ENCODE measurements around the gene LETM1. TPM values are rescaled to one million over a fixed set of nuclear protein-coding genes. Genes with fewer than 3 reads are reported as not detected.

Gene LETM1
- total and polyA plus RNA-seq, 2 of the 13 experiments (the other 11 are each of a cell fraction or from before 2014, with no cell fraction given): 9.7 to 41.6 TPM

DNA sequence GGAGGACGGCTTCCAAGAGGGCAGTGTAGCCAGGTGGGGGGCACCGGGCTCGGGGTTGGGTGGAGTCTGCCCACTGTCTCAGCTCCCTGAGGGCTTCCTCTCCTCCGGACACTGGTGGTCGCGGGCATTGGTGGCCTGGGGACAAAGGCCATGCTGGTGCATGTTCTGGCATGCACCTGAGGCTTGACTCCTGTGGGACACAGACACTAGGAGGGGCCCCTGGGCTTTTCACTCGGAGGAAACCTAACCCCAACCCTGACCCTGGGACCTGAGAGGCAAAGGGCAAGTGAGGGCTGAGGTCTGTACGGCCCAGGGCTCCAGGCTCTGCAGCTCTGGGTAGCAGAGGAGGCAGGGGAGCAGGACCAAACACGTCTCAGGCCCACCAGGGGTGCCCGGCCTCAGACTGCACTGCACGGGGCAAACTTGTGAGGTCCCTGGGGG is 85.1 kb downstream of the LETM1 start (continued):
- TF ChIP-seq SETDB1 (CRISPR knock-in tag; IDR thresholded peaks at IDR 0.05; ENCODE audit: borderline replicate concordance) (no peak), POLR2A (IDR thresholded peaks at IDR 0.05; ENCODE audit: insufficient read depth in 1 of 2, low read depth in 2 of 2, low read length in 2 of 2) (no peak), ARNT2 (CRISPR knock-in tag; IDR thresholded peaks at IDR 0.05; ENCODE audit: low read depth) (no peak), ZNF709 (CRISPR knock-in tag; IDR thresholded peaks at IDR 0.05) (no peak), CBX5 (CRISPR knock-in tag; IDR thresholded peaks at IDR 0.05; ENCODE audit: borderline replicate concordance) (no peak), RAD21 (CRISPR knock-in tag; IDR thresholded peaks at IDR 0.05) (peak; percentile 30; the same call in 1 of the 2 replicates), HDAC2 (CRISPR knock-in tag; IDR thresholded peaks at IDR 0.05) (peak; percentile 80), EHMT2 (IDR thresholded peaks at IDR 0.05; ENCODE audit: borderline replicate concordance, low read depth, low read length) (no peak), ASH2L (IDR thresholded peaks at IDR 0.05; ENCODE audit: insufficient read length, low read depth, low read length) (no peak), REPIN1 (CRISPR knock-in tag; IDR thresholded peaks at IDR 0.05; ENCODE audit: borderline replicate concordance, low read depth) (no peak), KLF11 (CRISPR knock-in tag; IDR thresholded peaks at IDR 0.05) (no peak), MEIS1 (CRISPR knock-in tag; IDR thresholded peaks at IDR 0.05; ENCODE audit: borderline replicate concordance) (no peak), ETV6 (CRISPR knock-in tag; conservative IDR thresholded peaks at IDR 0.05) (no peak), FOSL1 (CRISPR knock-in tag; IDR thresholded peaks at IDR 0.05; ENCODE audit: borderline replicate concordance) (no peak), ZMAT3 (CRISPR knock-in tag; conservative IDR thresholded peaks at IDR 0.05) (no peak), IRX3 (CRISPR knock-in tag; IDR thresholded peaks at IDR 0.05; ENCODE audit: borderline replicate concordance, low read depth) (no peak), KLF9 (CRISPR knock-in tag; IDR thresholded peaks at IDR 0.05; ENCODE audit: low read depth) (no peak), TAF1 (CRISPR knock-in tag; IDR thresholded peaks at IDR 0.05) (peak; percentile 23; the same call in 1 of the 2 replicates), KMT2B (CRISPR knock-in tag; IDR thresholded peaks at IDR 0.05) (no peak), ZNF713 (CRISPR knock-in tag; IDR thresholded peaks at IDR 0.05) (no peak), SNAI1 (CRISPR knock-in tag; IDR thresholded peaks at IDR 0.05; ENCODE audit: borderline replicate concordance) (no peak), ZNF383 (CRISPR knock-in tag; IDR thresholded peaks at IDR 0.05; ENCODE audit: borderline replicate concordance) (no peak), ZNF431 (CRISPR knock-in tag; IDR thresholded peaks at IDR 0.05; ENCODE audit: borderline replicate concordance, low read depth) (no peak), ZNF557 (CRISPR knock-in tag; IDR thresholded peaks at IDR 0.05) (no peak)
- TF ChIP-seq, protein P1, sequence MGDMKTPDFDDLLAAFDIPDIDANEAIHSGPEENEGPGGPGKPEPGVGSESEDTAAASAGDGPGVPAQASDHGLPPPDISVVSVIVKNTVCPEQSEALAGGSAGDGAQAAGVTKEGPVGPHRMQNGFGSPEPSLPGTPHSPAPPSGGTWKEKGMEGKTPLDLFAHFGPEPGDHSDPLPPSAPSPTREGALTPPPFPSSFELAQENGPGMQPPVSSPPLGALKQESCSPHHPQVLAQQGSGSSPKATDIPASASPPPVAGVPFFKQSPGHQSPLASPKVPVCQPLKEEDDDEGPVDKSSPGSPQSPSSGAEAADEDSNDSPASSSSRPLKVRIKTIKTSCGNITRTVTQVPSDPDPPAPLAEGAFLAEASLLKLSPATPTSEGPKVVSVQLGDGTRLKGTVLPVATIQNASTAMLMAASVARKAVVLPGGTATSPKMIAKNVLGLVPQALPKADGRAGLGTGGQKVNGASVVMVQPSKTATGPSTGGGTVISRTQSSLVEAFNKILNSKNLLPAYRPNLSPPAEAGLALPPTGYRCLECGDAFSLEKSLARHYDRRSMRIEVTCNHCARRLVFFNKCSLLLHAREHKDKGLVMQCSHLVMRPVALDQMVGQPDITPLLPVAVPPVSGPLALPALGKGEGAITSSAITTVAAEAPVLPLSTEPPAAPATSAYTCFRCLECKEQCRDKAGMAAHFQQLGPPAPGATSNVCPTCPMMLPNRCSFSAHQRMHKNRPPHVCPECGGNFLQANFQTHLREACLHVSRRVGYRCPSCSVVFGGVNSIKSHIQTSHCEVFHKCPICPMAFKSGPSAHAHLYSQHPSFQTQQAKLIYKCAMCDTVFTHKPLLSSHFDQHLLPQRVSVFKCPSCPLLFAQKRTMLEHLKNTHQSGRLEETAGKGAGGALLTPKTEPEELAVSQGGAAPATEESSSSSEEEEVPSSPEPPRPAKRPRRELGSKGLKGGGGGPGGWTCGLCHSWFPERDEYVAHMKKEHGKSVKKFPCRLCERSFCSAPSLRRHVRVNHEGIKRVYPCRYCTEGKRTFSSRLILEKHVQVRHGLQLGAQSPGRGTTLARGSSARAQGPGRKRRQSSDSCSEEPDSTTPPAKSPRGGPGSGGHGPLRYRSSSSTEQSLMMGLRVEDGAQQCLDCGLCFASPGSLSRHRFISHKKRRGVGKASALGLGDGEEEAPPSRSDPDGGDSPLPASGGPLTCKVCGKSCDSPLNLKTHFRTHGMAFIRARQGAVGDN (CRISPR knock-in tag; IDR thresholded peaks at IDR 0.05): peak; percentile 83
- TF ChIP-seq, protein P2, sequence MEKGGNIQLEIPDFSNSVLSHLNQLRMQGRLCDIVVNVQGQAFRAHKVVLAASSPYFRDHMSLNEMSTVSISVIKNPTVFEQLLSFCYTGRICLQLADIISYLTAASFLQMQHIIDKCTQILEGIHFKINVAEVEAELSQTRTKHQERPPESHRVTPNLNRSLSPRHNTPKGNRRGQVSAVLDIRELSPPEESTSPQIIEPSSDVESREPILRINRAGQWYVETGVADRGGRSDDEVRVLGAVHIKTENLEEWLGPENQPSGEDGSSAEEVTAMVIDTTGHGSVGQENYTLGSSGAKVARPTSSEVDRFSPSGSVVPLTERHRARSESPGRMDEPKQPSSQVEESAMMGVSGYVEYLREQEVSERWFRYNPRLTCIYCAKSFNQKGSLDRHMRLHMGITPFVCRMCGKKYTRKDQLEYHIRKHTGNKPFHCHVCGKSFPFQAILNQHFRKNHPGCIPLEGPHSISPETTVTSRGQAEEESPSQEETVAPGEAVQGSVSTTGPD (CRISPR knock-in tag; IDR thresholded peaks at IDR 0.05): no peak
- TF ChIP-seq, protein P3, sequence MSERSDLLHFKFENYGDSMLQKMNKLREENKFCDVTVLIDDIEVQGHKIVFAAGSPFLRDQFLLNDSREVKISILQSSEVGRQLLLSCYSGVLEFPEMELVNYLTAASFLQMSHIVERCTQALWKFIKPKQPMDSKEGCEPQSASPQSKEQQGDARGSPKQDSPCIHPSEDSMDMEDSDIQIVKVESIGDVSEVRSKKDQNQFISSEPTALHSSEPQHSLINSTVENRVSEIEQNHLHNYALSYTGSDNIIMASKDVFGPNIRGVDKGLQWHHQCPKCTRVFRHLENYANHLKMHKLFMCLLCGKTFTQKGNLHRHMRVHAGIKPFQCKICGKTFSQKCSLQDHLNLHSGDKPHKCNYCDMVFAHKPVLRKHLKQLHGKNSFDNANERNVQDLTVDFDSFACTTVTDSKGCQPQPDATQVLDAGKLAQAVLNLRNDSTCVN (CRISPR knock-in tag; IDR thresholded peaks at IDR 0.05; ENCODE audit: borderline replicate concordance): 0 out of 2 replicates have a peak, but pooled peaks have one; percentile 23
